NCI-H69 (cell line): ENCODE measurements around the gene ASB1.

Experiments used
- DNase-seq: peaks from one replicate; lab custom pipeline; 2025; lab: John Stamatoyannopoulos, UW

ASB1 gene

DNA sequence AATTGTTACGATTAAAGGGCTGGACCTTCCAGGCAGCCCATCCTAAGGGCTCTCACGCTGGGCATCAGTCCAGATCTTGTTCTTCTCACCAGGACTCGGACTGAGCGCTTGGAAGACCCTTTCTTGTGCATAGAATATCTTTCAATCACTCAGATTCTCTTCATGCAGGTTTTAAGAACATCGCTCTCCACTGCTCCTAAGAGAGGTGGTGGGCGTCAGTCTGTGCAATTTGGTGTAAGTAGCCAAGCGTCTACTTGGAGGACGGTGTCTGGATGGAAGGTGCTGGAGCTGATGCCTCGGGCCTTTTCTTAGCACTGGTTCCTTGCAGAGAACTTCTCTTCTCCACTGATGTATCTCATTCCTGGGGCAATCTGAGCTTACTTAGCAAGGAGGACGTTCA is 68.7 kb downstream of the ASB1 start:
- no peak for DNase-seq

DNA sequence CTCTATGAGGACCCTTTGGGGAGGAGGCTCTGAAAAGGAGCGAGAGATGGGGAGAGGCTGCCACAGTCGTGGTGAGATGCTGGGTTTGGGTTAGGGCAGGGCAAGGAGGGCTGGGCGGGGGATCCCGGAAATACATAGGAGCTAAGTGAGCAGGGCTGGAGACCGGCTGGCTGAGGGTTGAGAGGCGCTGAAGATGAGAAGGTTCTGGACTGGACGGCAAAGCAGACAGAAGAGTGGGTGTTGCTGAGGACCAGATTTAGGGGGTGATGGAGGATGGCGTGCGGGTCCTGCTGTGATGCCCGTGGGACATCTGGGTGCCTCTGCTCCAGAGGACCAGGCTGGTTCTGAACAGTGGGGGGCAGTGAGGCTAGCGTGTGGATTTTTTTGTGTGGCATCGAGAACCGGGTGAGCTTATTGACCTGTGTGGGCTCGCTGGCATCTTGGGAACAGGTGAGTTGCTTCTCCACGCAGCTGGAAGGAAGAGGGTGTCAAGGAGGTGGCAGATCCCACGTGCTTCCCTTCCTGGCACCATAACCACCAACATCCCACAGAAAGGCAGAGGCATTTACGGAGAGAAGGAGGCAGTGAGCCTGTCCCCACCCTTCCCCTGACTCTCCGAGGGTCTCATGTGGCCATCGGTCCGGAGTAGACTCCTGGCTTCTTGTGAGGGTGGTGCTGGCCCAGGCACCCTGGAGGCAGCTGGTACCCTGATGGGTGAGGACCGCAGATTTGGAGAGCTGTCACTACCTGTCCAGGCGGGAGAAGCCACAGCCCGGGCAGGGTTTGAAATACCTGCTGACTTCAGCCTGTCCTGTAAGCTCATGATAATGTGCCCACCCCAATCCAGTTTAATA is 70.3 kb downstream of the ASB1 start:
- no peak for DNase-seq

DNA sequence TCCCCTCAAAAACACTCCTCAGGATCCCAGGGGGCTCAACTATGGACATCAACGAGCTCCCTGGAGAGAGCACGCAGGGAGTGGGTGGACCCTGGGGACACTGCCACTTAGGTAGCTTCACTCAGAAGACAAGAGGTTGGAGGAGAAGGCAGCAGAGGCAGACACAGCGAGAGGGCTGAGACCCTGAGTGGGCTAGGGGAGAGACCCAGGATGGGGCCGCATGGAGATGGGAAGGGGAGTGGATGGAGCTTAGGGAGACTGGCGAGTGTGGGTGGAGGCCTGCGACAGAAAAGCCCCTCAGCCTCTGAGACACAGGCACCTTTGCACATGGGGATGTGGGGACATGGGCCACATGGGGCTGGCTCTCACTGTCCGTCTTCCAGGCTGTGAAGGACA is 70.9 kb downstream of the ASB1 start:
- no peak for DNase-seq

DNA sequence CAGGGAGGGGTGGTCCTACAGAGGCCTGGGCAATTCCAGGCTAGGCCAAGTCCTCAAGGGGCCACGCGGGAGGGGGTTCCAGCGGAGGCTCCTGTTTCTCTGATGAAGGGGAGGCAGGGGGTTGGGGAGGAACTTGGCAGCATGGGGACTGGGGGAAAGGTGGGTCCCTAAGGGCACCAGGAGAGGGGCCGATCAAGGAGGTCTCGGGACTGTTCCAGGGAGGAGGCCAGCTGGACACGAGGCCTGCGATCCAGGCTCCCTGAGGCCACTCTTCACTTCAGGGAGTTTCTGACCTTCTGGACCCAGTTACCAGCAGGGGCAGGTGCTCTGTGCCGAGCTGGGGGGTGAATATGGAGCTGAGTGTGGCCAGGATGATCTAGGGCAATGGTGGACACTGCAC is 71.5 kb downstream of the ASB1 start:
- no peak for DNase-seq

DNA sequence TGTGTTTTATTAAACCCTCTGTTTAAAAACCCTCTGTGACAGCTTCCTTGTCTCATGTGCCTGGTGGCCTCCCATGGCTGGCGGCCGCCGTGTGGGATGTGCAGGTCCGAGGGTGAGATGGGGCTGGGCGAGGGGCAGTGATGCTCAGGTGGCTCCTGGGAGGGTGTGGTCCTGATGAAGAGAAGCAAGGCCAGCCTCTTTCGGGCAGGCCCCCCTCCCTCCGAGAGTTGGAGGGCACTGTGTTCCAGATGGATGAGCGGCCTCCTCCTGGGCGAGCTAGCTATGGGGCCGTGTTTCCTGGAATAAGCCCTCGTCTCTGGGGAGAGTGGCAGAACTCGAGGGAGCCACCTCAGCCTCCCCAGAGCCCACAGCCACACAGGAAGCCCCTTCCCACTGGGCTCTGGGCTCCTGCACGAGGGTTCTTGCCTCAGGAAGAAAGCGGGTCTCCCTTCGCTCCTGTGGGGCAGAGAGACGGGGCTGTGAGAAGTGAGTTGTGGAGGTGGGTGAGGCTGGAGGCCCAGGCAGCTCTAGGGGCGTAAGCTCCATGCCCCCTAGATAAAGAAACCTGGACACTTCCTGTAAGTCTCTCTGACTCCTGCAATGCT is 72.1 kb downstream of the ASB1 start:
- DNase-seq, result peak; percentile 38

DNA sequence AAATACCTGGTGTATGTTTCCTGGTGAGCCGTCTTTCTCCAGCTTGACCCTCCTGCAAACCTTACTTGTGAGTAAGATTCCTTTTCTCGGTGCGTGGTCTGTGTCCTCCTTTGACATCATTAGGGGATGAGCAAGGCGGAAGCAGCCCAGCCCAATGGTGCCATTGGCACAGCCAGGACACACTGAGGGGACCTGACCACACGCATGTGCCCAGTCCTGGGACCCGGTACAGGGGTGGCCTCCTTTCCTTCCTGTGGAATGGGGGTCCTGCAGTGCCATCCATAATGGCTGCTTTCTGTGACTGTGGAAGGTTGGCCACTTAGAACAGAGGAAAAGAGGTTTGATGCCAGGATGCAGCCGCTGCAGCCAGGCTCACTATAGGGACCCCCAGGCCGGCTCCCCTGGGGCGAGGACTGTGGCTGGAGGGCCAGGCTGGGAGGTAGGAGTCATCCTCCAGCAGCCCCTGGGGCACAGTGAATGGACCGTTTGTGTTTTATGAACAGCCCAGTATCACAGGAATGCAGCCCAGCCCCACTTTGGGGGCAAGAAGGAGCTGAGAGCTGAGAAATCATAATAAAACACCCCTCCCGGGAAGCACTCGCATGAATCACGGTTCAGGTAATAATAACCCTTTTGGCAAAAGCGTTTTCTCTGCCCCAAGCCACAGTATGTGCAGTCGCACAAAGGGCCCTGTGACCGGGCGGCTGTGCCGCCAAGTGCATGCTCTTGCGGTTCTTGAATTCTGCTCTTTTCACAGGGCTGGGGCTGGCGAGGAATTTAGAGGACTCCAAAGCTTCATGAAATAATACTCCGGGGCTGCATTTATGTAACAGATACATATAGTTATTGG is 73.2 kb downstream of the ASB1 start:
- no peak for DNase-seq

DNA sequence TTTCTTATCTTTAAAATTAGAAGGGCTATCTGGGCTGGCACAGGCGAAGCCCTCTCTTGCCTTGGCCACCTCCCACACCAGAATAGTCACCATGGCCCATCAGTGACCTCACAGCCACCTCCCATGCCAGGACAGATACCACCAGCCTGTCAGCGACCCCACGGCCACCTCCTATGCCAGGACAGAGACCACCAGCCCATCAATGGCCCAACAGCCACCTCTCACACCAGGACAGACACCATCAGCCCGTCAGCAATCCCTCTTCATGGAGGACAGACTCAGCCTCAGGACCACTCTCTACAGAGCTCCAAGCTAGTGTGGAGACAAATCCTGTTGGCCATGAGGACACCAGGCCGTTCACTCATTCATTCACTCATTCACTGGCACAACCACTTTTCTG is 74.6 kb downstream of the ASB1 start:
- no peak for DNase-seq
